ENCODE measurements around the gene PRDM16. TPM values are rescaled to one million over a fixed set of nuclear protein-coding genes. Genes with fewer than 3 reads are reported as not detected.

PRDM16 gene
- total RNA-seq, 1 donor from 2014 or later, result 15.9 TPM

GRCh38 chr1:3321559-3322449 is 252.8 kb downstream of the PRDM16 start:
- DNase-seq (ENCODE audit: low spot score), result no peak

- no peak for DNase-seq (ENCODE audit: low spot score)
These were observed 253.5 kb downstream of the PRDM16 start for GRCh38 chr1:3322450-3323020.

GRCh38 chr1:3323021-3323795 is 254.2 kb downstream of the PRDM16 start:
- DNase-seq (ENCODE audit: low spot score), result no peak

GRCh38 chr1:3323796-3324703 is 255.0 kb downstream of the PRDM16 start:
- DNase-seq (ENCODE audit: low spot score), result no peak

- DNase-seq (ENCODE audit: low spot score), result no peak
These were observed 255.9 kb downstream of the PRDM16 start for GRCh38 chr1:3324704-3325535.

- DNase-seq (ENCODE audit: low spot score), result no peak
These were observed 257.7 kb downstream of the PRDM16 start for GRCh38 chr1:3326516-3327388.

DNA sequence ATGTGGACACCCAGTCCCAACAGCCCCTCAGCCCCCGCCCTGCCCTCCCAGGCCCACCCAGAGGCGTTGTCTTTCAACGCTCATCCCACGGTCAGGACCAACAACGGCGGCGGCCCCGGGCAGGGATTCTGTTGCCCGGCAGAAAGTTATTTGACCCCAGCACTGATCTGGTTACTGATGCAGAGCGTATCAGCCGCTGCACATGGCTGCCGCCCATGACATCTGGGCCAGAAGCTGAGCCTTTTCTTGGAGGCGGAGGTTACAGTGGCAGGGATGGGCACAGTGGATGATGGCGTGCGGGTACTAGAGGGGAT is 258.3 kb downstream of the PRDM16 start:
- DNase-seq (ENCODE audit: low spot score), result no peak

DNA sequence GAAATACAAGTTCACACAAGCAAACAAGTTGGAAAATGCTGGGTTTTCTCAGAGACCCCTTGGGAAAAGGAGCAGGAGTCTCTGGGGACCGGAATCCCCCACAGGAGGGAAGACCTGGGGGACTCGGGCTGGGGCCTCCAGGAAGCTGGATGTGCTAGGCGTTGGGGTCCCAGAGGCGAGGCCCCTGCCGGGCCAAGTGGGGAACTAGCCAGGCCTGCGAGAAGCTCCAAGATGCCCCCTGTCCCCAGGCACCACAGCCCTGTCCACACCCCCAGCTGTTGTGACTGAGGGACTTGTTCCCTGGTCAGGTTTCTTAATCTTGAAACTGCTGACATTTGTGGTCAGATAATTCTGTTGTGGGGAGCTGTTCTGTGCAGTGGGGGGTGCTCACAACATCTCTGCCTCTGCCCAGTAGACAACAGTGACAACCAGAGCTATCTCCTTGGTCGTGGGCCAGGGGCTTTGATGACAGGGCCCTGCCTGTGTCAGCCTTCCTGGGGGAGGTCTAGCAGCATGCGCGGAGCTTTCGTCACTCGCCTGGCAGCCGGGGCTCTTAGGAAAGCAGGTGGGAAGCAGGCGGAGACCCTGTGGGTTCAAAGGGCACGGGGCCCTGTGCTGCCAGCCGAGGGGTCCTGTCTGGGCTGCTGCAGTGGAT is 259.1 kb downstream of the PRDM16 start:
- DNase-seq (ENCODE audit: low spot score), result no peak

DNA sequence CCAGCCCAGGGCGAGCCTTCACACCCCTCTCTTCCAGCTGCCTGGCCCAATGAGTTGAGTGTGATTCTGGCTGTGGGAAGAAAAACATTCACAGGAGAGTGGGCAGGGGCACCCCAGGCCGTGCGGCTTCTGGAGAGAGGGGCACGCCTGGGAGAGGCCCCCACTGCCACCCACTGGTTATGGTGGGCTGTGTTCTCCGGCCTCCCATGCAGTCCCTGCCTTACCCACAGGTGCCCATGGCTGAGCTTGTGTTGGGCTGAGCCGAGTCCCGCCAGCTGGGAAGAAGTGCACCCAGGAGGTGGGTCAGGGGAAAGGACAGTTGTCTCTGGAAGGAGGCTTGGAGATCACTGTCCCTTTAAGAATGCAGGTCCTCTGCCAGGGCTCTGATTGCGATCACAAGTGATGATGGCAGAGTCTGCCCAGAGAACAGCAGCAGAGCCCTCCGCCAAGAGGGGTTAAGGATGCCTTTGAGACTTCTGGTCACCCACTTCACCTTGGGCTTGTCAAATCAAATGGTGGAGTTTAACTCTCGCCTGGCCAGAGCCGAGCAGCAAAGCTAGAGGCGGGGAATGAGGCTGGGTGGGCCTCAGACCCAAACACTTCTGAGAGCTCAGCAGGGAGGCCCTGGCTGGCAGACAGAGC is 260.8 kb downstream of the PRDM16 start:
- no peak for DNase-seq (ENCODE audit: low spot score)

DNA sequence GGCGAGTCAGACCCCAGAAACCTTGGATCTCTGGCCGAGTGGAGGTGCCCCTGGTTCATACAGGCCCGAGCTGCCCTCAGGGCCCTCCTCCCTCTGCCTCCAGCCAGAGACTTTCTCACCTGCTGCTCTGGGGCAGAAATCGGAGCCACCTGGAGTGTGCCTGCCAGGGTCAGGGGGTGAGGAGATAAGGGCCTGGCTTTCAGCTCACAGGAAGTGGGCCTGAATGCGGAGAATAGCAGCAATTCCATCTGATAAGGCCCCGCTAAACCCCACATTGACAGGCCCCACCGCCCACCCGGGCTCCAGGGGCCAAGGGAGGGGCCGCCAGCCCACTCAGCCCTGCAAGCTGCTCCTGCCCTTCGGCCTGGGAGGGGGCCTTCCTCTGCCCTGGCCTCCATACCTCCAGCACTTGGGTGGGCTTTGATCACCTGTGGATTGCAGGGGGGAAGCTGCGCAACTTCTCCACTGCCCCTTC is 261.8 kb downstream of the PRDM16 start:
- DNase-seq (ENCODE audit: low spot score), result no peak

DNA sequence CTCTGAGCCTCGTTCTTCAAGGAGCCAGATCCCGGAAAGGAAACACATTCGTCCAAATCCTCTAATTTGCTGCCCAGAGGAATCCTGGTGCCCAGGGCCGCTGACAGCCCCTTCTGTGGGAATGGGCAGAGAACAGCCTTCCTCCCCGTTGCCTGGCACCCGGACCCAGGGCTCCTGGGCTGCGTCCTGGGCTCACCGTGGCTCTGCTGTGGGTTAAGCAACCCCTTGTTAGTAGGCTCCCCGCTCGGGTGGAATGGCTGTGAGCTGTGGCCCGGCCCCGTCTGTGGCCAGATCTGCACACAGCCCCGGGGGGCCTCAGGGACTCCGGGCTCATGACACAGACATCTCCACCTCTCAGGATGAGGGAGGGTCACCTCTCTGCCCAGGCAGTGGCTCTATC is 262.6 kb downstream of the PRDM16 start:
- no peak for DNase-seq (ENCODE audit: low spot score)

- DNase-seq (ENCODE audit: low spot score), result no peak
These were observed 263.0 kb downstream of the PRDM16 start for GRCh38 chr1:3332043-3332442.

- no peak for DNase-seq (ENCODE audit: low spot score)
These were observed 263.7 kb downstream of the PRDM16 start for GRCh38 chr1:3332662-3333061.

- no peak for DNase-seq (ENCODE audit: low spot score)
These were observed 264.9 kb downstream of the PRDM16 start for GRCh38 chr1:3333903-3334302.

DNA sequence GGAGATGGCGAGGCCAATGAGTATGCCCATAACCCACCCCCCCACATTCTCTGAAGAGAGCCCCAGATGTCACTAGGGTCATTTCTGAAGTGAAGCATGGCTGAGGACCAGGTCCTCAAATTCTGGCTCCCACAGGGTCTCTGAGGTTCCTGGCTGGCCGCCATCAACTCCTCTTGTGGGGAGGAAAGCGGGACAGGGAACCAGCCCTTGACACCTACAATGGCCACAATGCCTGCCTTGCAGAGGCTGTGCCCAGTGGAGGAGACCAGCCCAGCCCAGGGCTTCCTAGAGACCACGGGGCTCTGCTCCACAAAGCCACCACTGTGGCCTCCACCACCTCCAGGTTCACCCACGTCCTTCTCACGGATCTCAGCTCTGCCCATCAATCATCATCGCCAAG is 265.4 kb downstream of the PRDM16 start:
- DNase-seq (ENCODE audit: low spot score), result no peak

DNA sequence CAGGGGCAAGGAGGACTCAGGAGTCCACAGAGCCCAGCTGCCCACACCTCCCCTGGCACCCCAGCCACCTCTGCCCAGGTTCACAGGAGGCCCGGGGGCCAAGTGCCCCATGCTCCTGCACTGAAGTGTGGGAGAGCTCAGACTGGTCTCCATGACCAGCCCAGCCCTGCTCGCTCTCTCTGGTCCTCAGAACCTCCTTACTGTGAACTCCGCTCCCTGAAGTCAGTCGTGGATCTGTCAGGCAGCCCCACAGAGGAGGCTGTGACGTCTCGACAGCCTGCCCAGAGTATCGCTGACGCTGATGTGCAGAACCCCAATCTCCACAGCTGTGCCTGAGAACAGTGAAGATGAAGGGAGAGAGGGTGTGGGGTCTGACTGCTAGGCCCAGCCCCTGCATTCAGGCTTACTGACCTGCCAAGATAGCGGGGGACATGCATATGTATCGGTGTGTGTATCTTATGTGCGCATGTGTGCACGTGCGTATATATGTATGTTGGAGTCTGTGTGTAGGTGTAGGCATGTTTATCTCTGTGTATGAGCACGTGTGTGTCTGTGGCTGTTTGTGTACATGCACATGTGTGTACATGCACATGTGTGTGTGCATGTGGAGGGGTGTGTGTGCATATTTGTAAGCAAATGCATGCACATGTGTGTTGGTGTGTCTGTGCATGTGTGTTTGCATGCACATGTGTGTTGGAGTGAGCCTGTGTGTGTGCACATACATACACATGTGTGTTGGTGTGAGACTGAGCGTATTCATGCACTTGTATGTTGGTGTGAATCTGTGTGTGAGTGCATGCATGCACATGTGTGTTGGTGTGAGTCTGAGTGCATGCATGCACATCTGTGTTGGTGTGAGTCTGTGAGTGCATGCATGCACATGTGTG is 267.0 kb downstream of the PRDM16 start:
- no peak for DNase-seq (ENCODE audit: low spot score)
